ENCODE measurements around the gene RASSF5. TPM values are rescaled to one million over a fixed set of nuclear protein-coding genes. Genes with fewer than 3 reads are reported as not detected.

The RASSF5 gene
- polyA plus RNA-seq, 1 of the 3 experiments (the other 2 are of a cell fraction): 2.2 TPM

DNA sequence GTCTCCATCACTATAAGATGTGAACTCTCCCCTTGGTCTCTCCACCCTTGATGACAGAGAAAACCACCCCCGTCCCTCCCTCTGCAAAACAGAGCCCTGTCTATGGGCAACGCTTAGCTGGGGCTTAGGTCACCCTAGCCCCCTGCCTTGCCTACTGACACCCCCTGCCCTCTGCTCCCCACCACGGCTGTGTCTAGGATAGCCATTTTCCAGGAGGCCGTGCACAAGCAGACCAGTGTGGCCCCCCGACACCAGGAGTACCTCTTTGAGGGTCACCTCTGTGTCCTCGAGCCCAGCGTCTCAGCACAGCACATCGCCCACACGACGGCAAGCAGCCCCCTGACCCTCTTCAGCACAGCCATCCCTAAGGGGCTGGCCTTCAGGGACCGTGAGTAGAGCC, 28.6 kb upstream of the RASSF5 start:
- H3K4me3 ChIP-seq (ENCODE audit: low read depth in 2 of 2, low read length in 1 of 2): no peak overlapping the region
- no peaks in the 10 kb centered on the region for H3K9me2 ChIP-seq
- ChIA-PET CTCF (interaction anchor here (0.7 to 6.7 kb wide), 33 partner anchors 8 to 434 kb away, joined by 3 to 103 read pairs (median 7); partner anchors contain the start of genes DYRK3, EIF2D, IKBKE and RASSF5), POLR2A (no interaction called here)
- H3K79me2 ChIP-seq (ENCODE audit: insufficient read depth): no peaks in the 10 kb centered on the region
- TF ChIP-seq, protein P1, sequence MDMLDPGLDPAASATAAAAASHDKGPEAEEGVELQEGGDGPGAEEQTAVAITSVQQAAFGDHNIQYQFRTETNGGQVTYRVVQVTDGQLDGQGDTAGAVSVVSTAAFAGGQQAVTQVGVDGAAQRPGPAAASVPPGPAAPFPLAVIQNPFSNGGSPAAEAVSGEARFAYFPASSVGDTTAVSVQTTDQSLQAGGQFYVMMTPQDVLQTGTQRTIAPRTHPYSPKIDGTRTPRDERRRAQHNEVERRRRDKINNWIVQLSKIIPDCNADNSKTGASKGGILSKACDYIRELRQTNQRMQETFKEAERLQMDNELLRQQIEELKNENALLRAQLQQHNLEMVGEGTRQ (IDR thresholded peaks at IDR 0.05; ENCODE audit: borderline replicate concordance, low read depth, low read length): no peak
- TF ChIP-seq MEF2A (IDR thresholded peaks at IDR 0.05; ENCODE audit: borderline replicate concordance, low read depth): no peak
- TF ChIP-seq GABPA (IDR thresholded peaks at IDR 0.05; ENCODE audit: low read depth): no peak
- TF ChIP-seq YY1 (IDR thresholded peaks at IDR 0.05; ENCODE audit: low read depth): no peak
- TF ChIP-seq MXI1 (IDR thresholded peaks at IDR 0.05; ENCODE audit: low read depth, low read length): no peak
- no peak for TF ChIP-seq FOXJ3 (CRISPR knock-in tag; IDR thresholded peaks at IDR 0.05)
- TF ChIP-seq FOSL2 (IDR thresholded peaks at IDR 0.05; ENCODE audit: borderline replicate concordance, low read depth): no peak
- TF ChIP-seq, protein P2, sequence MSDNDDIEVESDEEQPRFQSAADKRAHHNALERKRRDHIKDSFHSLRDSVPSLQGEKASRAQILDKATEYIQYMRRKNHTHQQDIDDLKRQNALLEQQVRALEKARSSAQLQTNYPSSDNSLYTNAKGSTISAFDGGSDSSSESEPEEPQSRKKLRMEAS (IDR thresholded peaks at IDR 0.05; ENCODE audit: low read depth): no peak
- TF ChIP-seq, protein P3, sequence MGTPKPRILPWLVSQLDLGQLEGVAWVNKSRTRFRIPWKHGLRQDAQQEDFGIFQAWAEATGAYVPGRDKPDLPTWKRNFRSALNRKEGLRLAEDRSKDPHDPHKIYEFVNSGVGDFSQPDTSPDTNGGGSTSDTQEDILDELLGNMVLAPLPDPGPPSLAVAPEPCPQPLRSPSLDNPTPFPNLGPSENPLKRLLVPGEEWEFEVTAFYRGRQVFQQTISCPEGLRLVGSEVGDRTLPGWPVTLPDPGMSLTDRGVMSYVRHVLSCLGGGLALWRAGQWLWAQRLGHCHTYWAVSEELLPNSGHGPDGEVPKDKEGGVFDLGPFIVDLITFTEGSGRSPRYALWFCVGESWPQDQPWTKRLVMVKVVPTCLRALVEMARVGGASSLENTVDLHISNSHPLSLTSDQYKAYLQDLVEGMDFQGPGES (IDR thresholded peaks at IDR 0.05; ENCODE audit: low read depth, low read length): no peak
- no peak for TF ChIP-seq SIN3A (IDR thresholded peaks at IDR 0.05; ENCODE audit: borderline replicate concordance, low read depth, low read length)
- TF ChIP-seq TEAD4 (IDR thresholded peaks at IDR 0.05; ENCODE audit: borderline replicate concordance, insufficient read depth): no peak
- no peak for TF ChIP-seq TCF12 (IDR thresholded peaks at IDR 0.05)
- no peak for TF ChIP-seq RCOR1 (IDR thresholded peaks at IDR 0.05; ENCODE audit: low read length)
- TF ChIP-seq, protein P4, sequence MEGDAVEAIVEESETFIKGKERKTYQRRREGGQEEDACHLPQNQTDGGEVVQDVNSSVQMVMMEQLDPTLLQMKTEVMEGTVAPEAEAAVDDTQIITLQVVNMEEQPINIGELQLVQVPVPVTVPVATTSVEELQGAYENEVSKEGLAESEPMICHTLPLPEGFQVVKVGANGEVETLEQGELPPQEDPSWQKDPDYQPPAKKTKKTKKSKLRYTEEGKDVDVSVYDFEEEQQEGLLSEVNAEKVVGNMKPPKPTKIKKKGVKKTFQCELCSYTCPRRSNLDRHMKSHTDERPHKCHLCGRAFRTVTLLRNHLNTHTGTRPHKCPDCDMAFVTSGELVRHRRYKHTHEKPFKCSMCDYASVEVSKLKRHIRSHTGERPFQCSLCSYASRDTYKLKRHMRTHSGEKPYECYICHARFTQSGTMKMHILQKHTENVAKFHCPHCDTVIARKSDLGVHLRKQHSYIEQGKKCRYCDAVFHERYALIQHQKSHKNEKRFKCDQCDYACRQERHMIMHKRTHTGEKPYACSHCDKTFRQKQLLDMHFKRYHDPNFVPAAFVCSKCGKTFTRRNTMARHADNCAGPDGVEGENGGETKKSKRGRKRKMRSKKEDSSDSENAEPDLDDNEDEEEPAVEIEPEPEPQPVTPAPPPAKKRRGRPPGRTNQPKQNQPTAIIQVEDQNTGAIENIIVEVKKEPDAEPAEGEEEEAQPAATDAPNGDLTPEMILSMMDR (IDR thresholded peaks at IDR 0.05): no peak
- no peak for TF ChIP-seq GATA2 (CRISPR knock-in tag; IDR thresholded peaks at IDR 0.05)
- TF ChIP-seq, protein P5, sequence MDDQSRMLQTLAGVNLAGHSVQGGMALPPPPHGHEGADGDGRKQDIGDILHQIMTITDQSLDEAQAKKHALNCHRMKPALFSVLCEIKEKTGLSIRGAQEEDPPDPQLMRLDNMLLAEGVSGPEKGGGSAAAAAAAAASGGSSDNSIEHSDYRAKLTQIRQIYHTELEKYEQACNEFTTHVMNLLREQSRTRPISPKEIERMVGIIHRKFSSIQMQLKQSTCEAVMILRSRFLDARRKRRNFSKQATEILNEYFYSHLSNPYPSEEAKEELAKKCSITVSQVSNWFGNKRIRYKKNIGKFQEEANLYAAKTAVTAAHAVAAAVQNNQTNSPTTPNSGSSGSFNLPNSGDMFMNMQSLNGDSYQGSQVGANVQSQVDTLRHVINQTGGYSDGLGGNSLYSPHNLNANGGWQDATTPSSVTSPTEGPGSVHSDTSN (IDR thresholded peaks at IDR 0.05): no peak
- TF ChIP-seq RFX5 (IDR thresholded peaks at IDR 0.05; ENCODE audit: low read length): no peak
- no peak for TF ChIP-seq RAD21 (IDR thresholded peaks at IDR 0.05; ENCODE audit: low read length)
- no peak for TF ChIP-seq EZH2phosphoT487 (IDR thresholded peaks at IDR 0.05; ENCODE audit: borderline replicate concordance, low read depth)
- no peak overlapping the region for H2AFZ ChIP-seq (ENCODE audit: low read depth)
- H4K20me1 ChIP-seq (ENCODE audit: insufficient read depth): no peaks in the 10 kb centered on the region
- no peaks in the 10 kb centered on the region for H3K9me3 ChIP-seq
- WGBS (ENCODE audit: low lambda C conversion rate): 78% methylated on average over 1 of the region's 11 CpGs
- peaks cover 9 to 16% of the 10 kb centered on the region in 2 experiments for H3K36me3 ChIP-seq (replicated peaks in 1 of 2; ENCODE audit: control insufficient read depth in 1 of 2, insufficient read depth in 2 of 2, low read length in 1 of 2)
- H3K4me2 ChIP-seq: no peak overlapping the region
- peaks cover 3% of the 10 kb centered on the region for H3F3A ChIP-seq (replicated peaks; ENCODE audit: insufficient read depth)
- no peak for DNase-seq
- H3K4me1 ChIP-seq (ENCODE audit: control insufficient read depth in 1 of 2, insufficient read depth in 2 of 2, low read depth in 1 of 2, low read length in 1 of 2): peaks cover 12% of the 10 kb centered on the region in 2 experiments; a peak in 3 of 4 replicates
- H3K27ac ChIP-seq (ENCODE audit: low read depth in 2 of 2, low read length in 1 of 2): no peak overlapping the region
- no peak overlapping the region for H3K9ac ChIP-seq
- H3K27me3 ChIP-seq (ENCODE audit: insufficient read depth): no peaks in the 10 kb centered on the region
